Keratinocyte (primary cell): Measurements from ENCODE around the gene BCORL1.

Experiments used
- EZH2 ChIP-seq: IDR thresholded peaks from one replicate; pipeline ENCODE4 v1.6.1; 2012; ENCODE audit warnings: inconsistent platforms, mild to moderate bottlenecking, low read length, moderate library complexity
- TF ChIP-seq, protein P1 (sequence below), 3 experiments: IDR thresholded peaks in 1 of 3; conservative IDR thresholded peaks in 1 of 3; optimal IDR thresholded peaks in 1 of 3; 2 replicates in 2 of 3; 3 replicates in 1 of 3; pipeline versions ENCODE3 to v1.5.1; 2011; ENCODE audit warnings: low read length in 3 of 3, mild to moderate bottlenecking in 3 of 3, moderate library complexity in 2 of 3, control low read depth in 1 of 3, inconsistent platforms in 1 of 3; ENCODE audit not compliant: insufficient read depth in 2 of 3; ENCODE audit errors: extremely low read depth in 1 of 3

GRCh38 chrX:130095249-130096030, 113.0 kb downstream of the BCORL1 start:
- TF ChIP-seq, protein P1, sequence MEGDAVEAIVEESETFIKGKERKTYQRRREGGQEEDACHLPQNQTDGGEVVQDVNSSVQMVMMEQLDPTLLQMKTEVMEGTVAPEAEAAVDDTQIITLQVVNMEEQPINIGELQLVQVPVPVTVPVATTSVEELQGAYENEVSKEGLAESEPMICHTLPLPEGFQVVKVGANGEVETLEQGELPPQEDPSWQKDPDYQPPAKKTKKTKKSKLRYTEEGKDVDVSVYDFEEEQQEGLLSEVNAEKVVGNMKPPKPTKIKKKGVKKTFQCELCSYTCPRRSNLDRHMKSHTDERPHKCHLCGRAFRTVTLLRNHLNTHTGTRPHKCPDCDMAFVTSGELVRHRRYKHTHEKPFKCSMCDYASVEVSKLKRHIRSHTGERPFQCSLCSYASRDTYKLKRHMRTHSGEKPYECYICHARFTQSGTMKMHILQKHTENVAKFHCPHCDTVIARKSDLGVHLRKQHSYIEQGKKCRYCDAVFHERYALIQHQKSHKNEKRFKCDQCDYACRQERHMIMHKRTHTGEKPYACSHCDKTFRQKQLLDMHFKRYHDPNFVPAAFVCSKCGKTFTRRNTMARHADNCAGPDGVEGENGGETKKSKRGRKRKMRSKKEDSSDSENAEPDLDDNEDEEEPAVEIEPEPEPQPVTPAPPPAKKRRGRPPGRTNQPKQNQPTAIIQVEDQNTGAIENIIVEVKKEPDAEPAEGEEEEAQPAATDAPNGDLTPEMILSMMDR (optimal IDR thresholded peaks at IDR 0.05 in 1 of 3, IDR thresholded peaks at IDR 0.05 in 1 of 3, conservative IDR thresholded peaks at IDR 0.05 in 1 of 3; ENCODE audit: extremely low read depth in 1 of 3, insufficient read depth in 2 of 3, low read length in 3 of 3), result no peak
- TF ChIP-seq EZH2, result no peak
